HepG2 (cell line): ENCODE results near the gene SHANK2. TPM values are rescaled to one million over a fixed set of nuclear protein-coding genes. Genes with fewer than 3 reads are reported as not detected.

ENCODE experiments used
- ARID2 ChIP-seq: sonication (generic); formaldehyde crosslinking; IDR thresholded peaks from 2 replicates; pipeline ENCODE4 v1.8.1; 2022; ENCODE audit warnings: mild to moderate bottlenecking, missing genetic modification reagents, borderline replicate concordance
- ELF3 ChIP-seq: IDR thresholded peaks from 2 replicates; pipeline ENCODE4 v1.6.1; 2016; ENCODE audit warnings: missing genetic modification reagents, missing compliant biosample characterization
- GMEB1 ChIP-seq: sonication (generic); formaldehyde crosslinking; IDR thresholded peaks from 2 replicates; pipeline ENCODE4 v1.5.1; 2020; ENCODE audit warnings: missing genetic modification reagents, mild to moderate bottlenecking, borderline replicate concordance
- HNRNPL ChIP-seq: fragments of 200-400 bp; formaldehyde crosslinking; IDR thresholded peaks from 2 replicates; pipeline ENCODE4 v1.6.1; 2017; ENCODE audit warnings: mild to moderate bottlenecking, low read depth, low read length
- JUN ChIP-seq: sonication (generic); formaldehyde crosslinking; IDR thresholded peaks from 2 replicates; pipeline ENCODE4 v1.4.0; 2020; ENCODE audit warnings: mild to moderate bottlenecking, missing genetic modification reagents
- NR2C2 ChIP-seq: sonication (generic); formaldehyde crosslinking; IDR thresholded peaks from 2 replicates; pipeline ENCODE4 v1.4.0; 2020; ENCODE audit warnings: missing genetic modification reagents, mild to moderate bottlenecking, moderate library complexity, borderline replicate concordance
- NR2F6 ChIP-seq, 2 experiments: IDR thresholded peaks; 2 replicates each; pipeline ENCODE4 v1.6.1; 2016; ENCODE audit warnings: antibody characterized with exemption in 1 of 2, mild to moderate bottlenecking in 1 of 2
- PAX8 ChIP-seq: sonication (generic); formaldehyde crosslinking; IDR thresholded peaks from 2 replicates; pipeline ENCODE4 v1.8.0; 2022; ENCODE audit warnings: mild to moderate bottlenecking, missing genetic modification reagents, borderline replicate concordance
- RAD21 ChIP-seq: fragments of 450-650 bp; formaldehyde crosslinking; IDR thresholded peaks from 2 replicates; pipeline ENCODE4 v1.5.0; 2020; ENCODE audit warnings: mild to moderate bottlenecking
- TFDP2 ChIP-seq: sonication (generic); formaldehyde crosslinking; IDR thresholded peaks from 2 replicates; pipeline ENCODE4 v1.4.0; 2020; ENCODE audit warnings: missing genetic modification reagents
- ZBTB3 ChIP-seq: sonication (generic); formaldehyde crosslinking; IDR thresholded peaks from 2 replicates; pipeline ENCODE4 v1.4.0; 2020; ENCODE audit warnings: low read depth, mild to moderate bottlenecking, moderate library complexity, missing genetic modification reagents, borderline replicate concordance
- ZBTB7B ChIP-seq: sonication (generic); formaldehyde crosslinking; IDR thresholded peaks from 2 replicates; pipeline ENCODE4 v1.4.0; 2020; ENCODE audit warnings: missing genetic modification reagents
- ZFX ChIP-seq: sonication (generic); formaldehyde crosslinking; IDR thresholded peaks from 2 replicates; pipeline ENCODE4 v1.4.0; 2020; ENCODE audit warnings: mild to moderate bottlenecking, low read depth, missing genetic modification reagents, moderate library complexity
- ZNF574 ChIP-seq: sonication (generic); formaldehyde crosslinking; IDR thresholded peaks from 2 replicates; pipeline ENCODE4 v1.4.0; 2020; ENCODE audit warnings: missing genetic modification reagents
- ZNF687 ChIP-seq: sonication (generic); formaldehyde crosslinking; IDR thresholded peaks from 2 replicates; pipeline ENCODE4 v1.5.1; 2020; ENCODE audit warnings: mild to moderate bottlenecking, missing genetic modification reagents, moderate library complexity
- ZNF710 ChIP-seq: sonication (generic); formaldehyde crosslinking; IDR thresholded peaks from 2 replicates; pipeline ENCODE4 v1.5.0; 2020; ENCODE audit warnings: mild to moderate bottlenecking, missing genetic modification reagents, borderline replicate concordance
- polyA plus RNA-seq, 8 experiments: library from polyadenylated mRNA; depleted of rRNA in 3 of 8; stranded (reverse) in 7 of 8; unstranded in 1 of 8; fragments of >200 nt; fragmentation: Illumina TruSeq in 4 of 8; extraction: Trizol in 4 of 8; gene quantifications; 2 replicates each; pipeline versions ENCODE4 v1.2.1 to v1.2.3, GENCODE V29; 2011 to 2016; ENCODE audit warnings: low read depth in 4 of 8, missing spikeins in 1 of 8, mixed read lengths in 1 of 8; ENCODE audit not compliant: insufficient read depth in 1 of 8
- total RNA-seq, 5 experiments: library from RNA; depleted of rRNA; stranded (reverse); fragments of >200 nt; fragmentation: Illumina TruSeq; extraction: Trizol; gene quantifications; 2 replicates each; pipeline ENCODE4 v1.2.3, GENCODE V29; 2016; ENCODE audit warnings: low read depth in 1 of 5

Gene SHANK2
- total and polyA plus RNA-seq, 2 of the 13 experiments (the other 11 are each of a cell fraction or from before 2014, with no cell fraction given) = 10.2 to 13.0 TPM

GRCh38 chr11:71283971-71284441, 31.6 kb upstream of the SHANK2 start (continued):
- 0 out of 2 replicates have a peak, but pooled peaks have one; percentile 29 for TF ChIP-seq HNRNPL
- TF ChIP-seq NR2C2 (CRISPR knock-in tag) = no peak
- peak; percentile 21; the same call in 1 of the 2 replicates for TF ChIP-seq ZFX
- TF ChIP-seq ZNF687 (CRISPR knock-in tag) = peak; percentile 43
- no peak for TF ChIP-seq JUN (CRISPR knock-in tag)
- 0 out of 2 replicates have a peak, but pooled peaks have one; percentile 27 for TF ChIP-seq ZBTB7B (CRISPR knock-in tag)
- no peak for TF ChIP-seq TFDP2
- no peak for TF ChIP-seq ARID2 (CRISPR knock-in tag)
- TF ChIP-seq PAX8 (CRISPR knock-in tag) = no peak
- no peak for TF ChIP-seq RAD21 (CRISPR knock-in tag)
- no peak for TF ChIP-seq ZBTB3
- 0 out of 2 replicates have a peak, but pooled peaks have one; percentile 11 for TF ChIP-seq ELF3 (CRISPR knock-in tag)
- no peak for TF ChIP-seq ZNF710
- no peak for TF ChIP-seq GMEB1 (CRISPR knock-in tag)
- 0 out of 2 replicates have a peak, but pooled peaks have one; percentile 23 for TF ChIP-seq NR2F6 (IDR thresholded peaks at IDR 0.05)
- no peak for TF ChIP-seq NR2F6 (CRISPR knock-in tag; IDR thresholded peaks at IDR 0.05)
- no peak for TF ChIP-seq ZNF574
